ENCODE data around the gene ZNF521. TPM values are rescaled to one million over a fixed set of nuclear protein-coding genes. Genes with fewer than 3 reads are reported as not detected.

The ZNF521 gene
- total RNA-seq, 2 donors from 2014 or later, result 29.4 to 34.4 TPM

DNA sequence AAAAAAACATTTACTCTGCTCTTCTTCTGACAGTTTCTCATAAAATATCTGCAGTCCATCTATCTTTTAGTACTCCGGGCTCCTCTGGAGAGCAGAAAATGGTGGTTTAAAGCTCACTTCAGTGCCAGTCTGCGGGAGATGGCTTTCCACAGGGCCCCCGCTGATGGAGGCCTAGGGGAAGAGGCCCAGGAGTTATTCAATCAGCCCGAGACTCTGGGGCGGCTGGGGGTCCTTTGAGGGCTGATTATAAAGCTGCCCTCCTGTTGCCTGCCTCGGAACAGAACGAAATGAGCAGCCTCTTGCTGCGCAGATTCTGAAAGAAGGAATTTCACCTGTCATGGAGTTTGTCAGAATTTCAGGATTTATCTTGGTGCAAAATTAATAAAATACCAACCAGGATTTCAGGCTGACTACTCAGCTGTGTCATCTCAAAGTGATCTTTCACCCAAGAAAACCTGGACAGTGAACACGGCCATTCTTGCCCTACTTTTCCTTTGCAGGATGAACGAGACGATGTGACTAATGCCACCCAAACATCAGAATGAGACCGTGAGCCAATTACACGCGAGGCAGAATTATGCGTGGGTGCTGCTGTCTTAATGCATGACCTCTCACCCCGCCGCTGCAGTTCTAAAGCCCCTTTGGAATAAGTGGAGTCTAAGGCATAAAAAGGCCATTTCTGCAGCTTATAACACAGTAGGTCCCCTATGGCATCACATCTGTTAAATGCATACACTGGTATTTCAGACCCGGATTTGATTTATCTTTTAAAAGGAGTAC lies 273.8 kb downstream of the ZNF521 start:
- intact Hi-C loops (cut with DNase I), result no loop called here
- ATAC-seq, result no peak

DNA sequence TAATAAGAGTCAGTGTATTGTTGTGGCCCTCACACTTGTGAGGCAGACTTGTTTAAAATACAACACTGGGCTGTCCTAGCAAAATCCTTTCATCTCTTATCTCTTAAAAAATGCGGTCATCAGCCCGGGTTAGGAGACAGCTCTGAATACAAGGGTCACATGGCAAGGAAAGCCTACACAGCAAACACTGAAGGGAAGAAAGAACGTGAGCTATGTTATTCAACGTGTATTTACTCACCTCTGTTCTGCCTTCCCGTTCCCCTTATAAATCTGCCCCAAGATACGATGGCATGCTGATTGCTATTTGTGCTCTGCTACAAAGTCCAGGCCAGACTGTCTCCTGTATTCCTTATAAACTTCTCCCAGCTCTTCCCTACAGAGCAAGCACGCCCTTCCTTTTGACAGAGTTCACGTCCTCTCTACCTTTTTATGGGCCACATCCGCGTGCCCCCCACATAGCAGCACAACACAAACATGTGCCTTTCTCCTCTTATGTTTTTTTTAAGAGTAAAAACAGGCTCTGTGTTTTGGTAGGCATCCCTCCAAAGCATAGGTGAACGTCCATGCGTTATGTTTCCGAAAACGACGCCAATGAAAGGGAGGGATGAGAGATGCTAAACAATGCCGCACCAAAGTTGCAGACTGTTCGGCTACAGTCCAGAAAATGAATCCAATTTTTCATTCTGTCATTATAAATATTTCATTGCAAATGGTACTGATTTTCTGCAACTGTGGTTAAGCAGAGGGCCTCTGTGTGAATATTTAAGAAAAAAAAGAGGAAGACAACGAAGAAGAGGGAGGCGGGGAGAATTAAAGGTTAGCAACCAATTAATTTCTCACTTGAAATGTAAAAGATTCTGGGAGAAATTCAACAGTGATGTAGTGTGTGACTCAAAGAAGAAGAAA lies 274.7 kb downstream of the ZNF521 start:
- intact Hi-C loops (cut with DNase I), result no loop called here
- ATAC-seq, result peak; percentile 19 to 31
- no peak for DNase-seq

More for the DNA sequence above, 273.8 kb downstream of the ZNF521 start:
- DNase-seq, result no peak

DNA sequence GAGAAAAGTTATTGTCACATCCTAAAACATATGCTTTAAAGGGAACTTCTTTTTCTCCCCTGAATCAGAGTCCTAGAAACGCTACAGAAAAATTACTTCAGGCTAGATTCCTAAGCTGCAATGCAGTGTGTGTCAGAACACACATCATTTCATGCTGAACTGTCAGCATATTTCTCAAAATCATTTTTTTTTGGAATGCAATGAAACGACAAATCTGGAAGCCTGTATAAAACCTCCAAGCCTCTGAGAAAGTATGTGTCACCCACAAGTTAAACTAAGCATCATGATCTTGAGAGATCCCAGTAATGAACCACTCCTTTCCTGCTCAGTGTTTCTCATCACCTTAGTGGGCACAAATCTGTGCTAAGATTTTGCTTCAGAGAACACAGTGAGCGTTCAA lies 276.2 kb downstream of the ZNF521 start:
- ATAC-seq, result no peak
- intact Hi-C loops (cut with DNase I), result no loop called here

DNA sequence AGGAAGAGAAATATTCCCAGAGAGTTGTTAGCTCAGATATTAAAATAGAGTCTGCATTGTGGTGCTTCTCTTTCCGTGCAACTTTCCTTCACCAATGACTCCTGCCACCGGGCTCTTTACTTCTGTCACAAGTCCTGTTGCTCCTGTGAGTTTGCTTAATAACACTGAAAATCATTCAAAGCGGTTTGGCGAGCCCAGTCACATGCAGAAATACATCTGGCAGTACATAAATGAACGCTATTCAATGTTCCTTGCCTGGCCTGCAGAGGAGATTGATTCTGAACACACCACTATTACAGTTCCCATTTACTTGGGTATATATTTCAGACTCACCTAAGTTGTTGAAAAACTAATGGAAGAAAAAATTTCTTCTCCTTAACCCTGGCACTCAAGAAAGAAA lies 276.6 kb downstream of the ZNF521 start:
- ATAC-seq, result no peak
- DNase-seq, result no peak
- intact Hi-C loops (cut with DNase I), result no loop called here

More for the DNA sequence above, 276.2 kb downstream of the ZNF521 start:
- DNase-seq, result no peak

DNA sequence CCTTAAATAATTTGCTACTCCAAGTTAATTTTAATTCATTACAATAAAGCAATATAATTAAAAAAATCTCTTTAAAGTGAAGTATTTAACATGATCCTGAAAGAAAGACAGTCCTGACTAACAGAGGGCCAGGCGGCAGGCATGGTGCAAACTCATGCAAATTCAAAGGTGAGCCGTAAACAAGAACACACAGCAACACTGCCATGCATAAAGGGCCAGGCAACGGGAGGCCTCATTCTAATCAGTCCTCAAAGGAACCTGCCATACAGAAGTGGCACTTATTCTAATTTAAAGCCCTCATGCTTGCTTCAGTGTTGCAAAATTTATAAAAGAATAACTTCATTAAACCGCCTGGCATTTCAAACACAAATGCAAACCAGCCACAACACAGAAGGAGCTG lies 277.0 kb downstream of the ZNF521 start:
- no peak for ATAC-seq
- intact Hi-C loops (cut with DNase I), result no loop called here
- DNase-seq, result no peak

DNA sequence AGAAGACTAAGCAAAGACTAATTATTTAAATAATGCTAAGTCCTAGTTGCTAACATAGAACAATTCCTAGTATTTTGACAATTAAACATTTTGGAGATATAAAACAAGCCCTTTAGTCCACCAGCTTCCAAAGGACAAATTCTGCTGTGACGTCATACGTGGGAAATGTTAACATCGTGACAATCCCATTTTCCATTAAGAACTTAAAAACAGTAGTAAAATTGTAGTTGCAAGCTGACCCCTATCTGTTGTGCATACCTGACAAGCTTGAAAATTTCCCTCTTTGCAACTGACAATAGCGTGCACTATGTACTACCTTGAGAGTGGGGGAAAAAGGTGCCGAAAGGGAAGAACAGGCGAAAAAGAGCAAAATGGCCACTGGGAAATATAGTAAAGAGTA lies 279.8 kb downstream of the ZNF521 start:
- intact Hi-C loops (cut with DNase I), result no loop called here
- ATAC-seq (no peak), DNase-seq (no peak)

DNA sequence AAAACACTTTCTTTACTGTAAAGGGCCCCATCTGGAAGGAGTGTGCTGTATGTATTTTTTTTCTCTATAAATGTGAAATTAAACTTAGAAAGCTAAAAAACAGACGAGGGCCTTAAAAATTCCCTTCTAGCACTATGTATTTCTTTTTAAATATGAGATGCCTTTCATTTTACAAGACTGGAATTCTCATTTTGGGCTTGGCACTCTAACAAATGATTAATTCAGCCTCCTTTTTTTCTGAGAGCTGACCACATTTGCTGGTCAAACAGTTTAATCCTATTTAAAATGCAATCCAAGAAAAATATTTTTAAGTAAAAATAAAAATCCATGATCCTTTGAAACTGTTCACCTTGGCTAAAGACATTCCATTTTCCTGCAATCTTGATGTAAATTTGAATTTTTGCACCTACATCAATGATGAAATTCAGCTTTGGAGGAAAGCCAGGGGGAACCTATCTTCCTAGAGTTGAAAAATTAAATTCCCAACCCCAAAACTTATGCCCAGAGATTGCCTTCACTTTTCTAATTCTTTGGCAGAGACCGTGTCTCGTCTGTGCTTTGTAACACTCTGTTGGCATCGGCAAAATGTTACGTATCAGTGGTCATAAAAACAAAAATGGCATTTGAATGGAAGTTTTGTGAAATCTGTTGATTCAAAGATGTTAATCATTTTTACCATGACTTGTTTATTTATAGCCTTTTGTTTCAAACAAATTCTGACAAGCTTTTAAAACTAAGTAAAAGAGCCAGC lies 284.5 kb downstream of the ZNF521 start:
- DNase-seq, result no peak
- peak in 1 of 2 donors; percentile 26 for ATAC-seq
- intact Hi-C loops (cut with DNase I), result loop anchor here in 1 of 2 donors (10.0 kb wide), 1 partner anchor 173 kb away; no protein-coding TSS in a partner anchor

DNA sequence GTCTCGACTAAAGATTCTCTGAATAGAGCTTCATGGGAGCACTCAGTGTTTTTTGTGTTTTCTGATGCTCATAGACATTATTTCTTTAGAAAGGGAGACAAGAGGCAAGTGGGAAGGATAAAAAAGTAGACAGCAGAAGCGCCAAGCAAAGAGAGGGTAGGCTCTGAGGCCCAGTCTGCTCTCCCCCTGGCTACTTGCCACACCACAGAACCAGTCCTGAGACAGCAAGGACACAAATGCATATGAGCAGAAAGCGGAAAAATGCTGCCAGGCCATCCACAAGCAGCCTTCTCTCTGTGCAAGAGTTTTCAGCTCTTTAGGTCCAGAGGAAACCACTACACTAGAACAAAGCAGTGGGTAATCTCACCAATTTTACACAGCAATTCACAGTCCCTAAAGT lies 285.4 kb downstream of the ZNF521 start:
- ATAC-seq (no peak), DNase-seq (no peak)
- intact Hi-C loops (cut with DNase I), result loop anchor here in 1 of 2 donors (10.0 kb wide), 1 partner anchor 172 kb away; no protein-coding TSS in a partner anchor

DNA sequence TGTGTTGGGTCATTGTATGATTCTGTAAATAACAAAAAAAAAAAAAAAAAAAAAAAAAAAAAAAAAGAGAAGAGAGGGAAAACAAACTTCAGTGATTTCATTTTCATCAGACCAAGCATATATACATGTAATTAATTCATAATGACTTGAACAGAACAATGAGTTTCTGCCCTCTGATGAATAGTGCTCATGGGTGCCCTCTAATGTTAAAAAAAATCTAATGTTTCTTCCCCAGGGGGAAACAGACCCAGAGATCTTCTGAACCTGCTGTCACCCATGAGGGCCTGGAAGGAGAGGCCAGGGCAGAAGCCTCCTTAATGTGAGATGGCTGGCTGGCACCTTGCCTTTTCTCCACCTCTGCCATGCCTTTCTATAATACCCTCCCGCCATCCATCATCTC lies 289.2 kb downstream of the ZNF521 start:
- intact Hi-C loops (cut with DNase I), result loop anchor here in 1 of 2 donors (10.0 kb wide), 1 partner anchor 168 kb away; no protein-coding TSS in a partner anchor
- DNase-seq (no peak), ATAC-seq (no peak)

DNA sequence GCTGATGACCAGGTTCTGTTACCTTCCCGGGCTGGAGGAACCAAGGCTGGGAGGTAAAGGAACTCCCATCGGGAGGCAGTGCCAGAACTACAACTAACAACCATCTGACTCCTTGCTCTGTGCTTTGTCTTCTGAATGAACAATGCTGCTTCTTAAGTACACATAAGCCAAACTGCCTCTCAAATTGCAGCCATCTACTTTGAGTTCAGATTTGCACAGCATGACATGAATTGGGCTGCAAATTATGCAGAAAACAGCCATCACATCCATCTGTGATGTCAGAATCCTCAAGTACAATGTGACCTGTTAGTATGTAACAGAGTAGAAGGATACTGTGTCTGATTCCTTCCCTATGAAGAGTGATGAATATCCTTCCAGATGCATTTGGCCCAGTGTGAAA lies 290.6 kb downstream of the ZNF521 start:
- ATAC-seq, result no peak
- intact Hi-C loops (cut with DNase I), result loop anchor here in 1 of 2 donors (10.0 kb wide), 1 partner anchor 167 kb away; no protein-coding TSS in a partner anchor
- no peak for DNase-seq

DNA sequence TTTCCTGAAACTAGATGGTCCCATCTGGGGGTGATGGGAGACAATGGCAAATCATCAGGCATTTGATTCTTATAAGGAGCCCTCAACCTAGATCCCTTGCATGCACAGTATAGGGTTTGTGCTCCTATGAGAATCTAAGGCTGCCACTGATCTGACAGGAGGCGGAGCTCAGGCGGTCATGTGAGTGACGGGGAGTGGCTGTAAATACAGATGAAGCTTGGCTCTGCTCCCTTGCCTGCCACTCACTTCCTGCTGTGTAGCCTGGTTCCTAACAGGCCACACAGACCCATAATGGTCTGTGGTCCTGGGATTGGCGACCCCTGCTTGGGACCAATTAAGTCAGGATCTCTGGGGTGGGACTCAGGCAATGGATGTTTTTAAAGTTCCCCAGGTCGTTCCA lies 293.4 kb downstream of the ZNF521 start:
- intact Hi-C loops (cut with DNase I), result no loop called here
- no peak for DNase-seq

DNA sequence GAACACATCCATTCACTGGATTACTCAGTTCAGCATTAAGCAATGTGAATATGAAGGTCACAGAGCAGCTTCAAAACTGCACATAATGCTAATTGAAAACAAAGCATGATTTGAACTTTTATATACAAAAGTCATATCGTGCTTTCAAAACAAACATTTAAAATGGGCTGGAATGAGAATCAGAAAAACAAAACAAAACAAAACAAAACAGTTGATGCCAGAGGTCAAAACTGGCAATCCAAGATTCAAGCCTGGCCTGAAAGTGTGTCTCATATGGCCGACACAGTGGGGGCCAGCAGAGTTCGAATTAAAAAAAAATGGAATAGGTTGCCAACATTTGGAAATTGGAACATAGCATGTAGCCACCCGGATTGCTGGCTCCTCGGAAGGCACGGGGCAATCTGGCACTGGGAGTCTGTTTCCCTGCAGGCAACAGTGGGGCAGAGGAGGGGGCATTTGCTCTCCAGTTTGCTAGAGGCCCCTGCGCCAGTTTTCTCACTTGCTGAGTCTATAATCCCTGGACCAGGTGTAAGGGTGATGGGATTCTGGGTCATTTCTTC lies 294.4 kb downstream of the ZNF521 start:
- intact Hi-C loops (cut with DNase I), result no loop called here
- no peak for DNase-seq
- no peak for ATAC-seq

More for the DNA sequence above, 293.4 kb downstream of the ZNF521 start:
- no peak for ATAC-seq

DNA sequence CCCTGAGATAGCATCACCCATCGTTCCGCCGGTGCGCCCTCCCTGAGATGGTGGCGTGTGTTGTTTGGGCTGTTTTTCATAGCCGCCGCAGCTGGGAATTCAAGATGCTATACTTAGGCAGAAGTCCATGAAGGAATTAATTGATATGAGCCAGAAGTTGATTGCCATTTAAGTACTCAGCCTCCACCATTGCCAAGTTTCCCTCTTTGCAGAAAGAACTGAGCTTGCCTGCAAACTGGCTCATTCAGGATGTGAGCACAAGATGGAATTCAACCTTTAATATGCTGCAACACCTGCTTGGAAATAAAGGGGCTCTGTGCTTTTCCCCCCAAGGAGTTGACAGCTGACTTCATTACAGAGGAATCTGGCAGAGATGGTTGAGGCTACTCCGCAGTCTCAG lies 295.5 kb downstream of the ZNF521 start:
- intact Hi-C loops (cut with DNase I), result no loop called here
- no peak for DNase-seq
- ATAC-seq, result no peak

DNA sequence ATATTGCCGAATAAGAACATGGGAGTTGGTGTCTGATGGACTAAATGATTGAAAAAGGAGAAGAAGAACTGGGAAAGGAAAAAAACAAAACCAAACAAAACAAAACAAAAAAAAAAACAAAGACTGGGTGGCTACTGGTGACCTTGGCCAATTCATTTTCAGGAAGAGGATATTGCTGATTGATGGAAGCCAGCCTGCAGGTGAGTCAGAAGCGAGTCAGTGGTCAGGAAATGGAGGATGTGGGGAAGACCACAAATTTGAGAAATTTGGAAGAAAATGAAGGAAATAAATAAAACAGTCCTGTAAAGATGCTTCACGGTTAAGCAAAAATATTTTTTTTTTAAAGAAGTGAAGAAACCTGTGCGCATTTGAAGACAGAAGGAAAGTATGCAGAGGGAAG lies 296.9 kb downstream of the ZNF521 start:
- no peak for DNase-seq
- intact Hi-C loops (cut with DNase I), result no loop called here
- no peak for ATAC-seq

DNA sequence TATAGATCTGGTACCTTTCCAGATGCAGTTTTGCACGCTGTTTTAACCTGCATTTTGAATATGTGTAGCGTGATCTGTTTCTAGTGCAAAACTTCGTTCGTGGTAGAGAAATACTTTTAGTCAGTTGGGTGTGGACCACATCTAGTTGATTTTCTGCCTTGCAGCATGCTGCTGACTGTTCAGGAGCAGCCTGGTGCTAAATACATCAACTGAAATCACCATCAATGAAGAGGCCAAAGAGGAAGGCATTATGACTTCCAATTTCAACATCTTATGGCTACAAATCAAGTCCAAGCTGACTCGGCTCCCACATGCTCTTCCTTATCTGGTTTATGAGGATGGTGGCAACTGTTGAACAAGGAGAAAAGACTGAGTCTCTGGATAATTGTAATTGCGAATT lies 298.5 kb downstream of the ZNF521 start:
- no peak for ATAC-seq
- DNase-seq, result no peak
- intact Hi-C loops (cut with DNase I), result no loop called here

DNA sequence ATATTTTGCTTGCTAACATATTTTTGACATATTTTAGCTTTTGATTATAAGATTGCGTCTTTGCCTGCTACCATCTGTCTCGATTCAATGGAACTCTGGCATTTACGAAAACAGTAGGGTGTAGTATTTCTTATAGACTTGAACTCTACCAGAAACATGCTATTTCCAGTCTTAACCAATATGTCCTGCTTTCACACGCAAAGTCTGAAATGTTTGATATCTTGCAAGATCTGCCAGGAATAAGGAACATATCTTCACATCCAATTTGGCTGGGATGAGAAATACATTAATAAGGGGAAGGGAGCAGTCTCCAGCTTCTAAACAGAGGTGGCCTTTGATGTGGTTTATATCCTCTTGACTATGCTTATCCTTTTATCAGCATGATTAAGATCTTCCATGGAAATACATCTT lies 299.4 kb downstream of the ZNF521 start:
- intact Hi-C loops (cut with DNase I), result no loop called here
- ATAC-seq (no peak), DNase-seq (no peak)

DNA sequence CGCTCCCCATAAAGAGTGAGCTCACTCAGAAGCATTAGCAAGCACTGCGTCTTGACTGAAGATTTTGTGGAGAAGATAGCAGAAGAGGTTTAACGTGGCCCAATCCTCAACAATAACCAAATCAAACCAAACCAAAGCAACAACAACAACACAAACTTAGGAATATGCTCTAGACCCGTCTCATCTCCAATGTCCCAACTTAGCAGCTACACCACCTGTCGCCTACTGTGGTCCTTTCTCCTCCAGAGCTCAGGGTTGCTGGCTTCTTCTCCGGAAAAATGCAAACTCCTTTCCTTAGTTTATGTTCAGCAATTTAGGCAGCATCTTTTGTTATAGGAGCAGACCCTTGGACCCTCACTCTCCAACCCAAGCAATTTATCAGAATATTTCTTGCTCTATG lies 301.4 kb downstream of the ZNF521 start:
- intact Hi-C loops (cut with DNase I), result no loop called here
- no peak for ATAC-seq
- DNase-seq, result no peak

DNA sequence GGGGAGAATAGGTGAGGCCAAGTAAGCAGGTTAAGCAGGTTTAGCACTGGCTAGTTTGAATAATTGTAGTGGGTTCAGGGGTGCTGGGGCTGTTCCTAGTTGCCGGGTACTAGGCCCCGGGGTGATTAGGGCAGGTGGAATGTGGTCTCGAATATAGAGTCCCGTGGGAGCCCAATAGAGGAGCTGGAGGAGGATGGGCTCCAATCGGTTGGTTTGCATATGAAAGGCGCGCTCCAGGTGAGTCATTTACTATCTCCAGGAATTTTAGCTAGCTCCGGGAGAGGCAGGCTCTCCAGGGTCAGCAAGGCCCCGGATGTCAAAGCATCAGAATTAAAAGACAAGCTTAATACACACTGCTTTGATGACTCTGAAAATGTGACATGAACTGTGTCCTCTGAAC lies 304.0 kb downstream of the ZNF521 start:
- DNase-seq, result no peak
- intact Hi-C loops (cut with DNase I), result no loop called here
- no peak for ATAC-seq

DNA sequence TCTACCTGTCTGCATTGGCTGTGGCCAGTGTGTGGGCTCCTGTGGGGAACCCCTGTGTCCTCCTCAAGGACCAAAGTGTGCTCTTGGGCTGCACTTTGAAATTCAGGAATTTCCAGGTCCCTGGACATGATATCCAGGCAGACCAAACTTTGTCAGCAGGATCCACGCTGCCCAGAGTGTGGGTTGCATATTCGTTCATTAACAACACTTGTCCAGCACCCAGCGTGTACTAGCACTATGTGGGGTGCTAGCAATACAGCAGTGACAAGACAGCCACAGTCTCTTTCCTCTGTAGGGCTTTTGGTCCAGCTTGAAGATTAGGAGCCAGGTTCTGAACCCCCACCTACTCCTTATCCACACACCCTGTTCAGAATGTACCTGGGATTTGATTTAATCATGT lies 304.5 kb downstream of the ZNF521 start:
- intact Hi-C loops (cut with DNase I), result no loop called here

More for the DNA sequence above, 304.5 kb downstream of the ZNF521 start:
- no peak for ATAC-seq
- DNase-seq, result no peak
